ENCODE results near the gene GABRD. TPM values are rescaled to one million over a fixed set of nuclear protein-coding genes. Genes with fewer than 3 reads are reported as not detected.

GABRD gene
- total RNA-seq, 1 donor from 2014 or later, result 2.0 TPM

- no peak for FAIRE-seq
- DNase-seq (ENCODE audit: low spot score in 2 of 2), result no peak
These were observed 4.1 kb upstream of the GABRD start for GRCh38 chr1:2014741-2015735.

- FAIRE-seq, result no peak
These were observed 3.0 kb upstream of the GABRD start for GRCh38 chr1:2016123-2016522.

GRCh38 chr1:2018217-2019171 is 651 bp upstream of the GABRD start:
- FAIRE-seq, result no peak

More at GRCh38 chr1:2016123-2016522, 3.0 kb upstream of the GABRD start:
- DNase-seq (ENCODE audit: low spot score in 2 of 2), result no peak

GRCh38 chr1:2019571-2020309 is 595 bp downstream of the GABRD start:
- FAIRE-seq (no peak), DNase-seq (ENCODE audit: low spot score in 2 of 2) (no peak)

More at GRCh38 chr1:2018217-2019171, 651 bp upstream of the GABRD start:
- no peak for DNase-seq (ENCODE audit: low spot score in 2 of 2)

DNA sequence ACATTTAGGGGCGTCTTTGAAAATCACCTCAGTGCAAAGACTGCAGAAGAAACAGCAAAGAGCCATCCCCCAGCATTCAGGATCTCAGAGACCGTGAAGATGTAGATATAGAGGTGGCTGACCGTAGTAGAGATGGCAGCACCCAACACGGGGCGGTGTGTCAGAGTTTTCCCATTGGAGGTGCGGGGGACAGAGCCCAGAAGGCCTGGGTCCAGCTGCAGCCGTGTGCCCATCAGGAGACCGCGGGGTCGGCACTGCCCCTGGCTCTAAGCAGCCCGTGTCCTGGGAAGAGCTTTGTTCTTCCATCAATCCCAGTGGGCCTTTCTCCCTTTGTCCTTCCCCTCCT is 1.1 kb downstream of the GABRD start:
- DNase-seq (ENCODE audit: low spot score in 2 of 2) (no peak), FAIRE-seq (no peak)

- no peak for FAIRE-seq
These were observed 2.4 kb downstream of the GABRD start for GRCh38 chr1:2021550-2021949.

DNA sequence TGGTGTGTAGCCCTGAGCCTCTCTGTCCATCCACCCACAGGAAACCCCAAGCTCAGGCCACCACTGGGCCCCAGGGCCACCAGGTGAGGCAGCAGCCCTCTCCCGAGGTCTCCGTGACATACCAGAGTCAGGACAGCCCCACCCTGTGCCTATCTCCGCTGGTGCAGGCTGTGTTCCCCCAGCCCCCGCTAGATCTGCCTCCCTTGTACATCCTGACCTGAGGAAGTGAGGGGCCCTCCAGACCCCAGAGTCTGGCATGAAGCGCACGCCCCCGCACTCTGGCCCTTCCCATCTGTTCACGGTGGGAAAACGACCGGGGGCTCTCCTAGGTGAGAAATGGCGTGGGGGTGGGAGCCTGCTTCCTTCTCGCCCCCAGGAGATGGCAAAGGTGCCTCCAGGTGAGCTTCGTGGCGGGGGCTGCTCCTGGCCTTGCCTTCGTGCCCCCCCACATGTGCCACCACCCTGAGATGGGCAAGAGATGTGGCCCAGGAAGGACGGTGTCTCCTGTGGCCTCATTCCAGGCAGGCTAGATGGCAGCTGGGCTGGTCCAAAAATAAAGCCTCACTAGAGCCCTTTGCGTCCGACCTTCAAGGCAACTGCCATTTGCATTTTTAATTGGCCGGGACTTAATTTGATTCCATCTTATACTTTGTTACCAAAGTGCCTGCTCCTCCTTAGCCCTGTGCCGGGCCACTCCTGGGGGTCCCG is 3.1 kb downstream of the GABRD start:
- no peak for FAIRE-seq

More at GRCh38 chr1:2021550-2021949, 2.4 kb downstream of the GABRD start:
- no peak for DNase-seq (ENCODE audit: low spot score in 2 of 2)

DNA sequence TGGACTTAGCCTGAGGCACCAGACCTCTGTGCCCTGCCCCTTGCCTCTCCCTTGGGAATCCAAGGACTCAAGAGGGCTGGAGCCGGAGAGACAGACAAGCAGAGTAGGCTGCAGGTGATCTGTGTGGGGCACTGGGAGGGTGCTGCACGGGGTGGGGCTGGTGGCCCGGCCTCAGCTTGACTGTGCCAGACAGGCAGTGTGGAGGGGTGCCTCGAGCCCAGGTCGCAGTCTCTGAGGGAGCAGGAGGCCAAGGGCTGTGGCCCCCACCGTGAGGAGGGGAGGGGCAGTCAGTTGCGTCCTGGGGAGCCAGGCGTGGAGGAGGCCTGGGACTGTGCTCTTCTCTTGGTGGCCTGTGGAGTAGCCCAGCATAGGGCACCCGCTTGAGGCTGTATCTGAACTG is 4.0 kb downstream of the GABRD start:
- no peak for DNase-seq (ENCODE audit: low spot score in 2 of 2)
- FAIRE-seq, result no peak

More for the DNA sequence above, 3.1 kb downstream of the GABRD start:
- DNase-seq (ENCODE audit: low spot score in 2 of 2), result no peak

- FAIRE-seq, result no peak
- no peak for DNase-seq (ENCODE audit: low spot score in 2 of 2)
These were observed 5.3 kb downstream of the GABRD start for GRCh38 chr1:2024451-2024850.

DNA sequence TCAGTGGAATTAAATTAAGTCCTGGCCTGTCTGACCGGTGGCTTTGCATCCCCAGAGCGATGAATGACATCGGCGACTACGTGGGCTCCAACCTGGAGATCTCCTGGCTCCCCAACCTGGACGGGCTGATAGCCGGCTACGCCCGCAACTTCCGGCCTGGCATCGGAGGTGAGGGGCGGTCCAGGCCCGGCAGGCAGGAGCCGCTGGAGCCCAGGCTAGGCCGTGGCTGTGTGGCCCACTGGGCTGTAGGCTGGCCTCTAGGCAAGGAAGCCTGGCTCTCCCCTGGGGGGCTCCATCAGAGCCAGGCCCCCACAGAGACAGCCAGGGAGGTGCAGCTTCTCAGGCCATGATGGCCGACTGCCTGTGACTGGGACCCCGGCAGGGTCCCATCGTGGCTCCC is 5.7 kb downstream of the GABRD start:
- DNase-seq (ENCODE audit: low spot score in 2 of 2), result no peak
- no peak for FAIRE-seq

DNA sequence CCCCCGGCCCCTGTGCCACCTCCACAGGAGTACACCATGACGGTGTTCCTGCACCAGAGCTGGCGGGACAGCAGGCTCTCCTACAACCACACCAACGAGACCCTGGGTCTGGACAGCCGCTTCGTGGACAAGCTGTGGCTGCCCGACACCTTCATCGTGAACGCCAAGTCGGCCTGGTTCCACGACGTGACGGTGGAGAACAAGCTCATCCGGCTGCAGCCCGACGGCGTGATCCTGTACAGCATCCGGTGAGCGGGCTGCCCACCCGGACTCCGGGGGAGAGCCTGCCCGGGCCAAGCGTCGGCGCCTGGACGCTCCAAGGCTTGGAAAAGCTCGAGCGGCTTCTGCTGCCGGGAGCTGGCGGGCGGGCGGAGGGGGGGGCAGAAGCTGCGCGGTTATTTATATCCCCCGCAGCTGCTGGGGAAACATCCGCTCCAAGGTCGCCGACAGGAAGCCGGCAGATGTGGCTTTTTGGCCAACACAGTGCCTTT is 6.4 kb downstream of the GABRD start:
- DNase-seq (ENCODE audit: low spot score in 2 of 2) (no peak), FAIRE-seq (no peak)

- no peak for FAIRE-seq
- no peak for DNase-seq (ENCODE audit: low spot score in 2 of 2)
These were observed 8.9 kb downstream of the GABRD start for GRCh38 chr1:2027961-2028583.

DNA sequence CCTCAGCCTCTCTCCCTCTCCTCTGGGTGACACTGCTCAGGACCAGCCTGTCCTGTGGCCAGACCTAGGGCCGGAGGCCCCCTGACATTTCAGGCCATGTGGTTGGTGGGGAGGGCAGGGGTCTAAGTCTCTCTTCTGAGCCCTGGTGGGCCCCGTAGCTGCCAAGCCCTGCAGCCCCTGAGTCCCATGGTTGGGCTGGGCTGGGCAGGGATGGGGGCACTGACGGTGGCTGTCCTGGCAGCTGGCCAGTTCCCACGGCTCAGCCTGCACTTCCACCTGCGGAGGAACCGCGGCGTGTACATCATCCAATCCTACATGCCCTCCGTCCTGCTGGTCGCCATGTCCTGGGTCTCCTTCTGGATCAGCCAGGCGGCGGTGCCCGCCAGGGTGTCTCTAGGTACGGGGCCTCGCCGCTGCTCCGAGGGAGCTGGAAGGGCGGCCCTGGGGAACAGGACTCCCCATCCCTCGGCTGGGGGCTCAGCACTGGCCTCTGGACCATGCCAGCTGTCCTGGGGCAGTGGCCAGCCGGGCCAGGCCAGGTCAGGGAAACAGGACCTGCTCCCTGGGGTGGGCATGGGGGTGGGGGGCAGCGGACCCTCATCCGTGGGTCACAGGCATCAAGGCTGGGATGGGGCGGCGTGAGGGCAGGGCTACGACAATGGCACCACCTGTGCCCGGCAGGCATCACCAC is 9.9 kb downstream of the GABRD start:
- DNase-seq (ENCODE audit: low spot score in 2 of 2) (no peak), FAIRE-seq (no peak)

- no peak for FAIRE-seq
- DNase-seq (ENCODE audit: low spot score in 2 of 2), result no peak
These were observed 10.4 kb downstream of the GABRD start for GRCh38 chr1:2029561-2029960.

DNA sequence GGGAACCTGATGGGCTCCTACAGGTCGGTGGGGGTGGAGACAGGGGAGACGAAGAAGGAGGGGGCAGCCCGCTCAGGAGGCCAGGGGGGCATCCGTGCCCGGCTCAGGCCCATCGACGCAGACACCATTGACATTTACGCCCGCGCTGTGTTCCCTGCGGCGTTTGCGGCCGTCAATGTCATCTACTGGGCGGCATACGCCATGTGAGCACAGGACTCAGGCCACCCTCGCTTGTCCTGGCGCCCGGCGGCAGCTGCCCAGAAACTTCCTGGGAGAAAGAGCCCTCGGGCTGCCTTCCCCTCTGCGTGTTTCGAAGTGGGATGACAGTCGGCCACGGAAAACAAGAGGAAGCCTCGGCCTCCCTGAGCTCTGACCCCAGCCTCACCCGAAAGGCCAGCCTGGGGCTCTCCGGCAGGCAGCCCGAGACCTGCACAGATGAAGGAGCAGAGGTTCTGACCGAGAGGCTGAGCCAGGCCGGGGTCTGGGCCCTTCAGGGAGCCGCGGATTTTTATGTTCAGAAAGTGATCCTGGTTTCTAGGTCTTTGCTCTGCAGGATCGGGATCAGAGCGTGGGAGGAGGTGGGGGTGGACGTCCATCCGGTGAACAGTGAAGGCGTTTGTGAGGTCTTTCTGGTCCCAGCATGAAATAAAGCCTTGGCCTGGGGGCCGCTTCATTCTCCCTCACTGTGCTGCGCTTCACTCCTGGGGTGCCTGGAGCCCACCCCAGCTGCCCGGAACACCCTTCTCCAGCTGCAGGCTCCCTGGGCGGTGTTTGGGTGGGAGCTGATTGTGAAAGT is 11.1 kb downstream of the GABRD start:
- no peak for DNase-seq (ENCODE audit: low spot score in 2 of 2)
- FAIRE-seq, result no peak

GRCh38 chr1:2031546-2032540 is 12.7 kb downstream of the GABRD start:
- FAIRE-seq, result no peak
- DNase-seq (ENCODE audit: low spot score in 2 of 2), result no peak

Data from frontal cortex (tissue), 4 donors.